GM12864 (cell line): Measurements from ENCODE around the gene HCFC1.

Source experiments
- DNase-seq: peaks from one replicate; pipeline ENCODE4 v3.0.0-alpha.2; 2011; ENCODE audit warnings: low read depth
- H3K4me3 ChIP-seq: 2 replicates; pipeline ENCODE4 v1.5.1; 2011; ENCODE audit warnings: mild to moderate bottlenecking, low read depth, low read length, control low read depth
- CTCF ChIP-seq: IDR thresholded peaks from 2 replicates; pipeline ENCODE4 v1.5.1; 2011; ENCODE audit warnings: low read depth, mild to moderate bottlenecking, moderate library complexity, low read length, control low read depth, inconsistent platforms; ENCODE audit errors: missing control alignments

Gene HCFC1

GRCh38 chrX:153944800-153945150 lies 26.8 kb downstream of the HCFC1 start:
- DNase-seq: no peak
- no peak for TF ChIP-seq CTCF
- H3K4me3 ChIP-seq: no peak overlapping the region

GRCh38 chrX:153944140-153944799 lies 27.3 kb downstream of the HCFC1 start, which contains the start of gene RENBP:
Gene RENBP (minus strand): TSS chrX:153944643. CDS start chrX:153944610, 33 bp downstream.
- H3K4me3 ChIP-seq: no peak within 1 kb of the TSS
- TF ChIP-seq CTCF: no peak
- DNase-seq: no peak

GRCh38 chrX:153941336-153942252 lies 30.0 kb downstream of the HCFC1 start:
- H3K4me3 ChIP-seq: no peak overlapping the region
- no peak for DNase-seq
- no peak for TF ChIP-seq CTCF

GRCh38 chrX:153939573-153939972 lies 32.0 kb downstream of the HCFC1 start:
- DNase-seq: no peak
- no peak for TF ChIP-seq CTCF
- no peak overlapping the region for H3K4me3 ChIP-seq

GRCh38 chrX:153938226-153938786 lies 33.3 kb downstream of the HCFC1 start:
- H3K4me3 ChIP-seq: no peak overlapping the region
- TF ChIP-seq CTCF: peak; percentile 26
- DNase-seq: no peak

GRCh38 chrX:153937056-153937455 lies 34.6 kb downstream of the HCFC1 start:
- DNase-seq: no peak
- TF ChIP-seq CTCF: no peak
- no peak overlapping the region for H3K4me3 ChIP-seq
